NCI-H460 (cell line): ENCODE data around the gene TPR. TPM values are rescaled to one million over a fixed set of nuclear protein-coding genes. Genes with fewer than 3 reads are reported as not detected.

Experiments
- DNase-seq: peaks from one replicate; pipeline ENCODE4 v3.0.0-alpha.2; 2016; ENCODE audit warnings: low read depth; ENCODE audit errors: extremely low read depth
- total RNA-seq: library from RNA; depleted of rRNA; stranded (reverse); fragments of >200 nt; shearing (Covaris generic); gene quantifications from 2 replicates; pipeline ENCODE4 v1.2.3, GENCODE V29; 2014; rRNA removed

Gene TPR
- total RNA-seq, 1 experiment from 2014 or later, result 71.6 TPM

DNA sequence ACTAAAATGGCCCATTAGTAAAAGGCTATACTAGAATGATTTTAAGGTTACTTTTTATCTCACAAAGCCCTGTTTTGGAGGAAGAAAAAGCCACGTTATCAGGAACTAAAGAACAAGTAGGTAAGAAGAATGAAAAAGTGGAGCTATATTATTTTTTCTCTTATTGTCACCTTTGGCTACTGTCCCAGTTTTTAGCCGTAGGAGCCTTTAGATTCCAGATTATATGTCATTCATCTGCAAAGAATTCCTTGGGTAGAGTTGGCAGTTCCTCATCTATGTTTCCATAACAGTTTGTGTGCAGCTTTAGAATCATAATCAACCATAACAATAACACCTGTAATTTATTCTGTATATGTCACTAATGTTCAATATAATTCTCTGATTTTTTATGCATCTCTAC is 83.8 kb downstream of the TPR start:
- DNase-seq, result no peak

DNA sequence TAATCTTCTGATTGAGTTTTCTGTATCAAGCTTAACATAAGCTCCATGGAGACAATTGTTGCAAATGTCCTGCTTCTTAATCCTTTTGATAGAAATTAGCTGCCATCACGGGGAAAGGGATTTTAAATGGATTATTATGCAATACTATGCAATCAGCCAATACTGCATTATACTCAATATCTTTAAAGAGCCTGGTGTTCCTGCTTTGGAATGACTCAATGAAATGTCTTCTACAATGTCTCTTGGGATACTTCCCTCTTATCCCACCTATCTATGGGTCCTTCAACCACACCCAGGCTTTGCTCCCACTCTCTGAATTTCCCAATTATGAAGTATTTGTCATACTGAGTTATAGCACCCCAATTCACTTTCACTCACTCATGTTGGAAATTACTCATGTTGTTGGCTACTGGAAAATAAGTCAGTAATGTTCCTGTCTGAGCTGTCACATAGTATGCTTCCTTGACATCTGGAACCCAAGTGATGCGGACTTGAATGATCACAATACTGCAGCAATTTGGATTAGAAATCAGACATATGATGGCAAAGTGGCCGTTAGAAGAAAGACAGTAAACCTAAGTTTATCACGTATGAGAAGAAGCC is 85.0 kb downstream of the TPR start:
- DNase-seq, result no peak

DNA sequence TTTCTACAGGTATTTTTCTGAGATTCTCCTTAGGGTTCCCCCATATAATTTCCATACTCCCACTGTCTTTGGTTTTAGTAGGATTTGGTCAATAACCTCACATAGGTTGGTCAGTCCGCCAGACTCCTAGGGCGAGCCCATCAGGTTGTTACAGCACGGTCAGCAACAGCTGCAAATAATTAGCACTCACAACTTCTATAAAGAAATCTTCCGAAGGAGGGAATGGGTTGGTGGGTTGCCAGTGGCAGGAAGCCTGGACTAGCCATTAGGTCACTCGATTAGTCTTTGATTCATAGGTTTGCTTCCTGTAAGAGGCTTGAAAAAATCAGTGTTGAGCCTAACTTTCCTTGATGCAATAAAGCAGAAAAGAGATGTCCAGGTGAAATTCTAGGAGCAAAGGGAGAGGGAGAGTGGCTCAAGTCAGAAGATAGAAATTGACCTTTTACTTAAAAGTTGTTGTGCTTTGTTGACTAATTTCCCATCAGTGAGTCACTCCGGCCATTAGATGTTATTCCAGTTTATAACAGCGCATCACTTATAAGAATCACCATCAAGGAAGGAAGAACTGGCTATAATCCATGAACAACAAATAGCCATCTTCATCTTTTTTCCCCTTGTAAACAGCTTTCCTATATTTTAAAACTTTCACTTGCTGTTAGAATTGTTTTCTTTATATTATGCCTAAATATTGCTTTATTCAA is 88.3 kb downstream of the TPR start:
- DNase-seq, result no peak

DNA sequence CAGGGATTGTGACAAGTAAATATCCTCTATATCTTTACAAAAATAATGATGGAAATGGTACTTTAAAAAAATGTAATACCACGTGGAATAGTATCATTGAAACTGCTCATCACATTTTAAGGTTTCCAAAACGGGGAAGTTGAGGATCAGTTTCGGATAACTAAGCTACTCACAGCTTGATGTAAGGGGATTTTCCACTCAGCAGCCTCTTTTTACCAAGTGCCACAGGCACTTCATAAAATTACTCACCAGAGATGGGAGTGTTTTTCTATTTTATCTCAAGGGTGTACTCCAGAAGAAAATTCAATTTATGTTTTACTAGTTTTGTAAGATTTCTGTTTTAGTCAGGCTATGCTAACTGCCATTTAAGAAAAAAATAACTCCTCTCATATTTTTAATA is 91.7 kb downstream of the TPR start:
- DNase-seq, result no peak

DNA sequence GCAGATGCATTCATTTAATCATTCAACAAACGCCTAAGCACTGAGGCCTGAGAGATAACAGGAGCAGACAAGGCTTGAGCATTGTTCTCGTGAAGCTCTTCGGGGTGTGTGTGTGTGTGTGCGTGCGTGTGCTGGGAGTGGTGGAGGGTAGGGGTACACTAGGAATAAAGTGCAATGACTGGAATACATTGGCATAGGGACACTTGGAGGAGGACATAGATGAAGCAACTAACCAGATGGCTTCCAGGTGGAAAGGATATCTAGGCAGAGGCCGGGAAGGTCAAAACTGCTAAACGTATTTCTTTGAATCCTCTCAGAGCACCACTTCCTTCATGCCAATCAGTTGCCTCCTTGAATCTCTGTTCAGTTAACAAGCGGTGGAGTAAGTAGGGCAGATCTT is 92.6 kb downstream of the TPR start:
- no peak for DNase-seq

DNA sequence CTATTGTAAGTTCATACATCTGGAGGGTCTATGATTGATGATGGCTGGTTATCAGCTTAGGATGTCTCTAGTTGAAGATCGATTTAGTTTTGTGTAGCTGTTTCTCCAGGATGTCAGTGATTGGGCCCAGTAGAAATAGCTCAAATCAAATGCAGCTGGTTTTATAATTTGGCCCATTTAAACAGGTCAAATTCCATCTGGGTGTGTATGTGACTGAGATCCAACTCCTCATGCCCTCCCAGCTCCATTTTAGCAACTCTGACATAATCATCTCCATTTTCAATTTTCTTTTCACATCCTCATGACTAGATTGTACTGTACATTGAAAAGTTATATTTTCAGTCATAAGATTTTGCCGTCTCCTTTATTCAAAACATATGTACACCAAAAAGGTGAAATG is 99.2 kb downstream of the TPR start:
- DNase-seq, result no peak

DNA sequence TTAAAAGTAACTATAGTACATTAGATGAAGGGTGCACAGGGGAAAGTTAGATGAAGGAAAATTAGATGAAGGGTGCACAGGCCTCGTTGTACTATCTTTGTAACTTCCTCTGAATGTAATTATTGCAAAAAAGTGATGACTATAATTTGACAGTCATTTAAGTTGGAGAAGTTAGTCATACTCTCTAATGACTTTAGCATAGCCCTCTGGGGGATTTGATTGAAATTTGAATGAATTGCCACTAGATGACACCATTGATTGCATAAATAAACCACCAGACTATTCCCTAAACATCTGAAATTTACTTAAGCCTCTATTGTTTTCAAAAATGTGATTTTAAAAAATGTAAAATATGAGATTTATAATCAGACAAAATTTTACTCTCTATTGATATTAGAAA is 102.6 kb downstream of the TPR start:
- no peak for DNase-seq

DNA sequence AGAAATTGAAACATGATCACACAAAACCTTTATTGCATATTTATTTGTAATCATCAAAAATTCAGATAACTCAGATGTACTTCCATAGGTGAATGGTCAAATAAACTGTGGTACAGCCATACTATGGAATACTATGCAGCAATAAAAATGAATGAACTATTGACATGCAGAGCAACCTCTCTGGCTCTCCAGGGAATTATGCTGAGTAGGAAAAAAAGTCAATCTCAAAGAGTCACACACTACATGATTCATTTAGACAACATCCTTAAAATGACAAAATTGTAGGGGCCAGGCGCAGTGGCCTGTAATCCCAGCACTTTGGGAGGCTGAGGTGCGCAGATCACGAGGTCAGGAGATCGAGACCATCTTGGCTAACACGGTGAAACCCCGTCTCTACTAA is 104.0 kb downstream of the TPR start:
- no peak for DNase-seq

Other genes starting within 250 kb of the TPR start
- gene PRG4, start 79.0 kb downstream of the TPR start, total RNA-seq, result 0.02 TPM in 1 of 2 replicates, not detected in the other
- gene ODR4, start 585 bp upstream of the TPR start, total RNA-seq, result 33.3 and 42.9 TPM in 2 replicates
- not detected in 2 replicates for gene PDC, start 85.9 kb upstream of the TPR start, total RNA-seq